ENCODE results near the gene CARMIL3.

Gene CARMIL3

DNA sequence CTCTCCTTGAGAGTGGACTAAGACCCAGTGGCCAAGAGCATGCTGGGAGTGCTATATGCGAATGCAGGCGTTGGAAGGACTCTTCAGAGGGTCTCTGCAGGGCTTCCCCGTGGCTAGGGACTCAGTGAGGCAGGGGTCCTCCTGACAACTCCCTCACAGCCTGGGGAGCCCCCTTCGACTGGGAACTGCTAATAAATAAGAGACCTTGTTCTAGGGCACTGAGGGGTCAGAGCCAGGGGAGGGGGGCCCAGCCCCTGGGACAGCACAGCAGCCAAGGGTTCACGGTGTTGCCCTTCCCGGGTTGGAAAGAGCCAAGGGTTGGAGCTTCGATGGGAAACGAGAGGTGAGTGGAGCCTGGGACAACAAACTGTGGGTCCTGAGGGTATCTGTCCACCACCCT is 13.6 kb downstream of the CARMIL3 start:
- TF ChIP-seq SPI1 (IDR thresholded peaks at IDR 0.05; ENCODE audit: borderline replicate concordance, low read depth) (no peak), POLR2AphosphoS5 (IDR thresholded peaks at IDR 0.05; ENCODE audit: low read depth) (no peak), GABPA (IDR thresholded peaks at IDR 0.05; ENCODE audit: low read depth) (no peak)
- TF ChIP-seq, protein P1, sequence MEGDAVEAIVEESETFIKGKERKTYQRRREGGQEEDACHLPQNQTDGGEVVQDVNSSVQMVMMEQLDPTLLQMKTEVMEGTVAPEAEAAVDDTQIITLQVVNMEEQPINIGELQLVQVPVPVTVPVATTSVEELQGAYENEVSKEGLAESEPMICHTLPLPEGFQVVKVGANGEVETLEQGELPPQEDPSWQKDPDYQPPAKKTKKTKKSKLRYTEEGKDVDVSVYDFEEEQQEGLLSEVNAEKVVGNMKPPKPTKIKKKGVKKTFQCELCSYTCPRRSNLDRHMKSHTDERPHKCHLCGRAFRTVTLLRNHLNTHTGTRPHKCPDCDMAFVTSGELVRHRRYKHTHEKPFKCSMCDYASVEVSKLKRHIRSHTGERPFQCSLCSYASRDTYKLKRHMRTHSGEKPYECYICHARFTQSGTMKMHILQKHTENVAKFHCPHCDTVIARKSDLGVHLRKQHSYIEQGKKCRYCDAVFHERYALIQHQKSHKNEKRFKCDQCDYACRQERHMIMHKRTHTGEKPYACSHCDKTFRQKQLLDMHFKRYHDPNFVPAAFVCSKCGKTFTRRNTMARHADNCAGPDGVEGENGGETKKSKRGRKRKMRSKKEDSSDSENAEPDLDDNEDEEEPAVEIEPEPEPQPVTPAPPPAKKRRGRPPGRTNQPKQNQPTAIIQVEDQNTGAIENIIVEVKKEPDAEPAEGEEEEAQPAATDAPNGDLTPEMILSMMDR (IDR thresholded peaks at IDR 0.05; ENCODE audit: insufficient read depth, low read length) = no peak
- TF ChIP-seq, protein P2, sequence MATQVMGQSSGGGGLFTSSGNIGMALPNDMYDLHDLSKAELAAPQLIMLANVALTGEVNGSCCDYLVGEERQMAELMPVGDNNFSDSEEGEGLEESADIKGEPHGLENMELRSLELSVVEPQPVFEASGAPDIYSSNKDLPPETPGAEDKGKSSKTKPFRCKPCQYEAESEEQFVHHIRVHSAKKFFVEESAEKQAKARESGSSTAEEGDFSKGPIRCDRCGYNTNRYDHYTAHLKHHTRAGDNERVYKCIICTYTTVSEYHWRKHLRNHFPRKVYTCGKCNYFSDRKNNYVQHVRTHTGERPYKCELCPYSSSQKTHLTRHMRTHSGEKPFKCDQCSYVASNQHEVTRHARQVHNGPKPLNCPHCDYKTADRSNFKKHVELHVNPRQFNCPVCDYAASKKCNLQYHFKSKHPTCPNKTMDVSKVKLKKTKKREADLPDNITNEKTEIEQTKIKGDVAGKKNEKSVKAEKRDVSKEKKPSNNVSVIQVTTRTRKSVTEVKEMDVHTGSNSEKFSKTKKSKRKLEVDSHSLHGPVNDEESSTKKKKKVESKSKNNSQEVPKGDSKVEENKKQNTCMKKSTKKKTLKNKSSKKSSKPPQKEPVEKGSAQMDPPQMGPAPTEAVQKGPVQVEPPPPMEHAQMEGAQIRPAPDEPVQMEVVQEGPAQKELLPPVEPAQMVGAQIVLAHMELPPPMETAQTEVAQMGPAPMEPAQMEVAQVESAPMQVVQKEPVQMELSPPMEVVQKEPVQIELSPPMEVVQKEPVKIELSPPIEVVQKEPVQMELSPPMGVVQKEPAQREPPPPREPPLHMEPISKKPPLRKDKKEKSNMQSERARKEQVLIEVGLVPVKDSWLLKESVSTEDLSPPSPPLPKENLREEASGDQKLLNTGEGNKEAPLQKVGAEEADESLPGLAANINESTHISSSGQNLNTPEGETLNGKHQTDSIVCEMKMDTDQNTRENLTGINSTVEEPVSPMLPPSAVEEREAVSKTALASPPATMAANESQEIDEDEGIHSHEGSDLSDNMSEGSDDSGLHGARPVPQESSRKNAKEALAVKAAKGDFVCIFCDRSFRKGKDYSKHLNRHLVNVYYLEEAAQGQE (IDR thresholded peaks at IDR 0.05; ENCODE audit: insufficient replicate concordance, low read depth) = no peak
- H3K27ac ChIP-seq (replicated peaks) = no peak overlapping the region
- no peak overlapping the region for H3K4me3 ChIP-seq (replicated peaks; ENCODE audit: insufficient read depth, low read length)
- DNase-seq (ENCODE audit: low read depth in 1 of 2, low spot score in 1 of 2) = no peak
- H3K27me3 ChIP-seq (ENCODE audit: insufficient read depth, poor library complexity, severe bottlenecking) = no peaks in the 10 kb centered on the region

DNA sequence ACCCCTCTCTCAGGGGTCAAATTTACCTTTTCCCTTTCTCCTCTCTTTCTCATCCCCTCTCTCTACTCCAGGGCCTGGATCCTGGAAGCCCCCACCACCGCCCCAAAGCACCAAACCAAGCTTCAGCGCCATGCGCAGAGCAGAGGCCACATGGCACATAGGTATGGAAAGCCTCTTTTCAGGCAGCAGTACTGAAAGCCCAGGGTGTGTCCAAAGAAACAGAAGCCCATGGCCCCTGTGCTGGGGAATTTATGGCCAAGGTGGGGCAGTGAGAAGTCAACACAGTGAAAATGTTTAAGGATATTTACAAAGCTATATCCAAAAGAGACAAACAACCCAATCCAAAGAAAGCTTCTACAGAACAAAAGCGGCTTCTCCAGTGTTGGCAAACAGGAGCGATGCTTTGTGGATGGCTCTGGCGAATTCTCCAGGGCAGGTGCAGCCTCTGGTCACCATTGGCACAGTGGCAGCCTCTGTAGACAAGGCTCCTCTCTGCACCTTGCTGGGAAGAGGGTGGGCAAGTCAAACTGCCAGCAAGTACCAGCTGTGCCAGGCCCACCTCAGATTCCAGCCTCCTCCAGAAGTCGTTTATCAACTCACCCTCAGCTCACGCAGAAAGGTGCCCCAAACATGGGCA is 14.8 kb downstream of the CARMIL3 start:
- TF ChIP-seq, protein P2 (IDR thresholded peaks at IDR 0.05; ENCODE audit: insufficient replicate concordance, low read depth) = no peak
- TF ChIP-seq SPI1 (IDR thresholded peaks at IDR 0.05; ENCODE audit: borderline replicate concordance, low read depth) (no peak), GABPA (IDR thresholded peaks at IDR 0.05; ENCODE audit: low read depth) (no peak), POLR2AphosphoS5 (IDR thresholded peaks at IDR 0.05; ENCODE audit: low read depth) (no peak)
- TF ChIP-seq, protein P1 (IDR thresholded peaks at IDR 0.05; ENCODE audit: insufficient read depth, low read length) = no peak
- DNase-seq (ENCODE audit: low read depth in 1 of 2, low spot score in 1 of 2) = no peak
- no peak overlapping the region for H3K27ac ChIP-seq (replicated peaks)
- H3K4me3 ChIP-seq (replicated peaks; ENCODE audit: insufficient read depth, low read length) = no peak overlapping the region
- no peaks in the 10 kb centered on the region for H3K27me3 ChIP-seq (ENCODE audit: insufficient read depth, poor library complexity, severe bottlenecking)

DNA sequence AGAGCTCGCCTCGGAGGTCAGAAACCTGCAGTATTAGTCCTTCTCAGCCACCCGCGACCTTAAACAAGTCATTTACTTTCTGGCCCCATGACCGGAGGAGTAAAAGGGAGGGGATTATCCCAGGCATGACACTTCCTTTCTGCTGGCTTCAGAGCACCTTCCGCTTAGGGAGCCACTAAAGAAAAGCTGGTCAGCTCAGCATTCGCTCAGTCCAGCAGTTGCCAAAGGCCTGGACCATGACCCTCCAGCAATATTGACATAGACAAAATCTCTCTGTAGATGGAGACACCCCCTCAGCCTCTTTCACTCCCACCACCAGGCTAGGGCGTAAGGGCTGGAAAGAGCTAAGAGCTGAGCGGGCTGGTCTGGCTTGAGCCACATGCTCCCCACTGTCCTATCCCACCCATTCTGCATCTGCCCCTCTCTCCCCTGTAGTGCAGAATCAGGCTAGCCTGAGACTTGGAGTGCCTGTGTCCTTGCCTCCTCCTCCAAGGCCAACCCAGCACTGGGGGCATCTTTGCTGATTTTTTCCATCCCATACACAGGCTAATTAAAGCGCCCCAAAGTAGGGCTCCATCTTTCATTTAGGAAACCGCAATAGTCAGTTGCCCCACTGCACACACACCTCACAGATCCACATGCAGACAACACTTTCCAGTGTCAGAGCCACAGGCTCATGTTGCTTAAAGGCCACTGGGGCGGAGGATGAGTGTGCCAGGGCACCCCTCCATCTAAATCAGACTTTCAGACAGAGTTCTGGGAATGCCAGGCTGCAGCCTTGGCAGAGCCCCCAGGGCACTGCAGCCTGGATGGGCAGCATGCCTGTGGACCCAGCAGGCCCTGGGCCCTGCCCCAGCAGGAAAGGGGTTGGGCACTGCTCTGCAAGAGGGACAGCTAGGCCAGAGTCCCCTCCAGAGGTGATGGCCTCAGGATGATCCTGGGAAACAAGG is 15.6 kb downstream of the CARMIL3 start:
- DNase-seq (ENCODE audit: low read depth in 1 of 2, low spot score in 1 of 2) = no peak
- Histone ChIP-seq H3K27me3 (ENCODE audit: insufficient read depth, poor library complexity, severe bottlenecking) (no peaks in the 10 kb centered on the region), H3K27ac (replicated peaks) (no peak overlapping the region), H3K4me3 (replicated peaks; ENCODE audit: insufficient read depth, low read length) (no peak overlapping the region)
- TF ChIP-seq, protein P1 (IDR thresholded peaks at IDR 0.05; ENCODE audit: insufficient read depth, low read length) = no peak
- TF ChIP-seq POLR2AphosphoS5 (IDR thresholded peaks at IDR 0.05; ENCODE audit: low read depth) (no peak), SPI1 (IDR thresholded peaks at IDR 0.05; ENCODE audit: borderline replicate concordance, low read depth) (no peak), GABPA (IDR thresholded peaks at IDR 0.05; ENCODE audit: low read depth) (no peak)
- TF ChIP-seq, protein P2 (IDR thresholded peaks at IDR 0.05; ENCODE audit: insufficient replicate concordance, low read depth) = no peak
